ENCODE data around the gene AGK.
"Not testable (repeated sequence)": the region's sequence is repeated elsewhere in the genome, so short reads cannot be mapped to it uniquely, and the experiment has no call there.

AGK gene

DNA sequence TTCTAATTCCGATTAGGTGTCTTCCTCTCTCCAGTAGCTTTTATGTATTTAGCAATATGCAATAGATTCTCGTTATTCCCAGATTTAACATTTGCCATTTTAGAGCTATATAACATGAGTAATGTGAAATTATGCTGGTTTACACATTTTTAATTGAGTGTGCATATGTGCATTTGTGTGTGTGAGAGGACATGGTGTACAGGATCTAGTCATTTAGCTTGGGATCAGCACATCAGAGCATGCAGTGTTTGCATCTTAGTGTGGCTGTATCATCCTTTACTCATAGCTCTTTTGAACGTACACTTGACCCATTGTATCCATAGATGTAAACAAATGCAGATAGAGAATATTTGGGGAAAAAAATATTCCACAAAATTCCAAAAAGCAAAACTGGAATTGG, 84.8 kb downstream of the AGK start:
- DNase-seq (ENCODE audit: extremely low spot score, insufficient read length, low read depth) (no peak), FAIRE-seq (no peak)

DNA sequence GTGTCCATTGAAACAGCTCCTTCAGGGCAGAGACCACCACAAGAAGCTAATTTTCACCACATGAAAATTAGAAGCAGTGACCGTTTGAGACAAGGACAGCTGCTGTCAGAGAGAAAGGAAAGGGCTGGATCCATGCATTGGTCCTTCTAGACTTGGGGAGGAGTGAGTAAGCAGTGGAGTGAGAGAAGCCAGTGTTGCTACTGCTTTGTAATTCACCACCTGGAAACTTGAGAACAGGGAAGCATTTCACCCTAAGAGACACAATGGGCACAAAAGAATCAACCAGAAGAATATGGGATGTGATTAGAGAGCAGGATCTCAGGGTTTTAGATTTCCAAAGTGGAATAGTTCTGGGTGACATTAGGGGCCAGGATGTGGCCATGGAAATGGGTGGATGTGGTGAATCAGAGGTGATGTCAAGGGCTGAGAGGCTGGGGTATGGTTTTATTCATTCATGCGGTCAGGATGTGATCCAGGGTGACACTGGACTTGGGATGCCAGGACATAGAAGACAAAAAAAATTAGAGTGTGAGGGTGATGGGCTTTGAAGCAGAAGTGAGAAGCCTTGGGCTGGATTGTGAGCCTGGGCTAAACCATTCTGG, 89.1 kb downstream of the AGK start:
- DNase-seq (ENCODE audit: extremely low spot score, insufficient read length, low read depth) = no peak
- FAIRE-seq = no peak

DNA sequence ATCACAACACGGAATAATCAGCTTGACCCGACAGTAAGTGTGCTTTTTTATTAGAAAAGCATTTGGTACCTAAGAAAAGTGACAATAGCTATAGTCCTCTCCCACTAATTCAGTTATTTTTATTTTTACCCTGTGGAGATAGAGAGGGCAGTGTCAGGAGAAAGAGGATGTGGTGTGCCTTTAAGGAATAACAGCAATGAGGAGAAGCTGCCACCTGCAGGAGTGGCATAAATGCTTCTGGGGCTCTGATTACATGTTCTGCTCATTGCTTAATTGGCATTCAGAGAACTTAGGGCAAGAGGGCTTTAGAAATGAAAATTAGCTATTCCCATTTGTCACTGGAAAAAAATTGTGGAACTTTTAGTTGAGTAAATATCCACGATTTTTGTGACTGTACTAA, 90.7 kb downstream of the AGK start:
- no peak for DNase-seq (ENCODE audit: extremely low spot score, insufficient read length, low read depth)
- FAIRE-seq = no peak

DNA sequence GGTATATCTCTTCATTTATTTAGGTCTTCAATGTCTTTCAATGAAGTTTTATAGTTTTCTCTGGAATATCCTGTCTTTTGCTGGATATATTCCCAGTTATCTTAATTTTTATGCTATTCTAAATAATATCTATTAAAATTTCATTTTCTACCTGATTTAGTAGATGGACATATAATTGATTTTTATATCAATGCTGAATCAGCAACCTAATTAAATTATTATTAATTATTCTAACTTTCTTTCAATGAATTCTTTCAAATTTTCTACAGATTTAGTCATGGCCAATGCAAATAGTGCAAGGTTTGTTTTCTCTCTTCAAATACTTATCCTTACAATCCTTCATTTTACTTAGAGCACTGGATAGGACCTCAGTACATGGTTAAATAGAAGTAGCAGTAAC, 94.0 kb downstream of the AGK start:
- no peak for FAIRE-seq

DNA sequence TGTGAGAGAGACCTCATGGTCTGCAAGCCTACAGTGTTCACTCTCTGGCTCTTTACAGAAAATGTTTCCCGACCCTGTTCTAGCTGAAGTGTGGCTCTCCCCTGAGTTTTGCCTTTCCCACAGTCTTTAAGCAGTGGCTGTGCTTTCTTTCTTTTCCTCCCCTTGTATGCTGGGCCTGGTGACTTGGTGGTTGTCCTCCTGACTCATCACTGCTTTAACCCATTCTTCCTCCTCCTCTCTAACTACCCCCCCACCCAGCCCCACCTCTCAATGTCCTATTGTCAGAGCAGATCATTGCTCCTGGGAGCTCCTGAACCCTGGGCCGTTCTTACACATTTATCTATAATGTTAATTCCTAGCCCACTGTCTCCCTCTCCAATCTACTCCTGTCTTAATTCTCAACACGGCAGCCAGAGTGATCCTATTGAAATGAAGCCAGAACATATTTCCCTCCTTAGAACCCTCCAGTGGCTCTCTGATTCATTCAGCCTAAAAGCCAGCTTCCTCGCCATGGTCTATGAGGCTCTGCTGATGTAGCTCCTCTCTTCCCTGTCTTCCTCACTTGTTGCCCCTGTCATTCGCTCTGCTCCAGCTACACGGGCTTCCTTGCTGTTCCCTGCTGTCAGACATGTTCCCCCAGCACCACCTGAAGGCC, 95.7 kb downstream of the AGK start:
- DNase-seq (ENCODE audit: extremely low spot score, insufficient read length, low read depth) (no peak), FAIRE-seq (no peak)

More for the DNA sequence above, 94.0 kb downstream of the AGK start:
- no peak for DNase-seq (ENCODE audit: extremely low spot score, insufficient read length, low read depth)

DNA sequence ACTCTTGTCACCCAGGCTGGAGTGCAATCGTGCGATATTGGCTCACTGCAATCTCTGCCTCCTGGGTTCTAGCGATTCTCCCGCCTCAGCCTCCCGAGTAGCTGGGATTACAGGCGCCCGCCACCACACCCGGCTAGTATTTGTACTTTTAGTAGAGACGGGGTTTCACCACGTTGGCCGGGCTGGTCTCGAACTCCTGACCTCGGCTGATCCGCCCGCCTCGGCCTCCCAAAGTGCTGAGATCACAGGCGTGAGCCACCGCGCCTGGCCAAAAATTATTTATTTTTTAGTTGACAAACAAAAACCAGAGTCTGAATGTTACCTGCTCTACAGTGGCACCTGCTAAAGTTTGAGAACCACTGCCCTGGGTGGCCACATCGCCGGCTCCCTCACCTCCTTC, 96.5 kb downstream of the AGK start:
- FAIRE-seq = peak; percentile 49
- not testable (repeated sequence) for DNase-seq (ENCODE audit: extremely low spot score, insufficient read length, low read depth)

DNA sequence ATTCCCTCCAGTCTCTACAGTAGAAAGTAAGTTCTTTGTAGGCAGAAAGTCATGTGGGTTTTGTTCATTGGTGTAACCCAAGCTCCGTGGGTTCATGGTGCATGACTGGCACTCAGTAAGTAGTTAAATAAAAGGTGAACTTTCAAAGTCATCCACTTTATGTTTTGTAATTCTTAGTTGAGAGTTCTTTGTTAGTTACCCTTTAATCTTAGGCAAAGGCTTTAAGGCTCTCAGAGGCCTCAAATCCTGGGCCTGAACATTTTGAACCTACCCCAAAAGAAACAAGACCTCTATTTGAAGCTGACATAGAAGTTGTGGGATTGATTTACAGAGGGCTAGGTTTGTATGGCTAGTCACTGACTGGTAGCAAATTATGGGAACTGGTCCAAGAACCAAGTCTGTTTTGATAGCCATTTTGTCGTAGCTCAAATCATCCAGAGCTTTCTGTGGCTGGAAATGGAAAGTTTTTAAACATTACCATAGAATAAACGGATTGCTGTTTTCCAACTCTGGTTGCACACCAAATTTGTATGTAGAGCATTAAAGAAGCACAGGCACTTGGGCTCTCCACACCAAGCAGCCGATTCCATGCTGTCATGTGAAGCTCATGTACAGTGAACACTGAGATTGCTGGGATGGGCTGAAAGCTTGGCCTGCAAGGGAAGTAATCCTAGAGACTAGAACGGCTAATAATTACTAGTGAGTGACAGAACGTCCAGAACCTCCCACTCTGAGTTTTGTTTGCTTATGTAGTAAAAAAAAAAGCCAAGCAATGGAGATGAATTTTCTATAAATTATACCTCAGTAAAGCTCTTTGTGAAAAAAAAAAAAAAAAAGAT, 97.3 kb downstream of the AGK start:
- no peak for DNase-seq (ENCODE audit: extremely low spot score, insufficient read length, low read depth)
- no peak for FAIRE-seq

DNA sequence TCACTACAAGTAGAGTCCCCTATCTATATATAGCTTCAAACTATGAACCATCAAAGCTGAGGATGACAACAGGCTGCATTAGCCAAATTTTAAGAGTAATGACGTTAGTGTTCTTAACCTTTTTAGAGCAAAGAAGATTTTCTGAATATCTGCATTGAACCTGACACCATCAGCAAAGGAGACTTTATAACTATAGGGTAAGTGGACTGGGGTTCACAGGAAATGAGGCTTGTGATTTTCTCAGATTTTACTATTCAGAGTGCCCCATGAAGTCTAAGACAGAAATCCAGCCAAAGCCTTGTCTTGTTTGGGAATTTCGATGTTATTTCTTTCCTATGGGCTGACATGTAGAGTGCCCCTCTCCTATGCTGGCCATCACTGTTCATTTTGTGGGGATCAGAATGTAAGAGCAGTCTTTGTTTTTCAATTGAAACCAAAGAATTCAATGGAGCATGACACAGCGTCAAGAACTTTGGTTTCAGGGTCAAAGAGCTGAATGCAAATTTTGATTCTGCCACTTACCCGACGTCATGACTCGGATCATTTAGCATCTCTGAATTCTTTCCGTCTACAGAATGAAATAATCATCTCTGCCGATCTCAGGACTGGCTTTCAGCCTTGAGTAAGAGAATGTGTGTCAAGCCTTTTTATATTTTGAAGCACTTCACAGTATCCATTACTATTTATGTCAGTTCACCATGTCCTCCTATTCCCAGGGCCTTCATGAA, 98.1 kb downstream of the AGK start:
- FAIRE-seq = peak; percentile 92

DNA sequence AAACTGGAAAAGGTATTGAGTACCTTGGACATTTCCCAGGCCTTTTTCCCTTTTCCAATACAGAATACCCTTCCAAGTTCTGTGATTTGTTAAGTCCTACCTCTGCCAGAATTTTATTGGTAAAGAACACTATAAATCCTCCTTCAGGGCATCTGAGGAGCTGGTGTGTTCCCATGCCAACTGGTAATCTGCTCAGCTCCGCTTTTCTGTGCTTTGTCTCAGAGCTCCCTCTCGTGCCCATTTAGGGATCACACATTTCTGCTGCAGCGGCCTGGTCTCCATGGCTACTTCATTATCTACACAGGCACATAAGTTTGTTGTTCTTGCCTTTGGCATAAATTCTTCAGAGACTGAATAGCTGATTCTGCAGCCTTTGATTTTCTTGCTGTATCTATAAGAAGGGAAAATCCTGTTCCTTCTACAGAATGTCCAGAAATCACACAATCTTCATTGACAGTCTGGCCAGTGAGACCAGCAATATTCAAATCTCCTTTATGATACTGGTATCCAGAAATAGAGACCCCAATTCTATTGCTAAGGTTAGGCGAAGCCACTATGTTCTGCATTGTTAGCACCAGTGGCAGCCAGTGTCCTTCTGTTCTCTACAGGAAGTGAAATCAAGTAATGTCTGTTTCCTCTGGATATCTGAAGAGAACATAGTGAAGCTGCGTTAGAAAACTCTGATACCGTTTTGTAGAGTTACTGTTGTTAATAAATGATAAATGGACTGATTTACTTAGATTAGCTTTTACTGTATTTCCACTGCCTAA, 98.8 kb downstream of the AGK start:
- FAIRE-seq (no peak), DNase-seq (ENCODE audit: extremely low spot score, insufficient read length, low read depth) (peak; percentile 42)

More for the DNA sequence above, 98.1 kb downstream of the AGK start:
- peak; percentile 14 for DNase-seq (ENCODE audit: extremely low spot score, insufficient read length, low read depth)

DNA sequence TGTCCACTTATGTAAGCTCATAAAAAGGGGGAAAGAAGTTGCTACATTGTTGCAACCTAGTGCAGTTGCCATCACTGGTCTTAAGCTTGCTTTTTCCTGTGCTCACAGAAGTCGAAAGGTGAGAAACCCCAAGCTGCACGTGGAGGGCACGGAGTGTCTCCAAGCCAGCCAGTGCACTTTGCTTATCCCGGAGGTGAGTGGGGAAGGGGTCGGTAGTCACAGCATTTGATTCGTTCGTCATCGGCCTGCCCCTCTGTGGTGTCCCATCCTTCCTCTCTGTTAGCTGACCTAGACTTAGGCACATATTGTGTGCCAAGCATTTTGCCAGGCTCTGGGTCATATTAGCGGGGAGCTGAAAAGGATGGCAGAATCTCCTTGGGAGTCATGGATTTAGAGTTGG, 100.2 kb downstream of the AGK start:
- FAIRE-seq (no peak), DNase-seq (ENCODE audit: extremely low spot score, insufficient read length, low read depth) (no peak)

DNA sequence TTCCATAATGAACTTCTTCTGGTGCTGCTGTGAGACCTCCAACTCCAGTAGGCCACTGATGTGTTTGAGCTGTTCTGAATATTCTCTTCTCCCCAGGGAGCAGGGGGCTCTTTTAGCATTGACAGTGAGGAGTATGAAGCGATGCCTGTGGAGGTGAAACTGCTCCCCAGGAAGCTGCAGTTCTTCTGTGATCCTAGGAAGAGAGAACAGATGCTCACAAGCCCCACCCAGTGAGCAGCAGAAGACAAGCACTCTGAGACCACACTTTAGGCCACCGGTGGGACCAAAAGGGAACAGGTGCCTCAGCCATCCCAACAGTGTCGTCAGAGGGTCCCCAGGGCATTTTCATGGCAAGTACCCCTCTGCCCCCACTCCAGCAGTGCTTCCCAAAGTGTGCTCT, 101.5 kb downstream of the AGK start:
- FAIRE-seq = no peak
- no peak for DNase-seq (ENCODE audit: extremely low spot score, insufficient read length, low read depth)

DNA sequence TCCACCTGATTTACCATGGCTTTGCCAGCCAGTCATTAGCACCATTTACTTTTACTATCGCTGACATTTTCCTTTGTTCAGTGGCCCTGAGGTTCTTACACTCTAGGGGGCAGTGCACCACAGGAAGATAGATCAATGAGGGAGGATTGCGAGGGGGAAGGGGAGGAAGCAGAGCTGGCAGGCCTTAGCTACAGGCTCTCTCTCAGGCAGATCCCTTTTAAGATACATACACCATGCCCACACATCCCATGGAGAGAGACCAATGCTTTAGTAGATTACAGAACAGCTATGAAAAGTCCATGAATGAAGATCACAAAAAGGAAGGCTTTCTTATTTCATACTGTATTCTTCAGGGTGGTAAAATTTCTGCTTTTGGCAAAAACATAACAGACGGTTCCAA, 103.3 kb downstream of the AGK start:
- DNase-seq (ENCODE audit: extremely low spot score, insufficient read length, low read depth) (peak; percentile 33), FAIRE-seq (peak; percentile 94)

DNA sequence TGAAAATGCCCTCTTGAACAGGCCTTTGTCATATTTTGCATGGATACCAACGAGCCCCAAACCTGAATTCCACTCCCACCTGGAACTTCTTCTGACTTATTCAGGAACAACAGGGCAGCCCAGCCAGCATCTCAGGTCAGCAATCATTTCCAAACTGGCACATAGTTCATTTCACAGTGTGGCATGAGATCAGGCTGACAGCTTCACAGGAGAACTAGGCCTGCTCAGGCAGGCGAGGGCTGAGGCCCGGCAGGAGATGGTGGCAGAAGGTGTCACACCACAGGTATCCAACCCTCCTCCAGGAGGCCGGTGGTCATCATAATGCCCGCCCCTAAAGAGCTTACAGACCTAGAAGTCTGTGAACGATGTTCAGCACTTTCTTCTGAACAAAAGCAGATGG, 108.3 kb downstream of the AGK start:
- FAIRE-seq (no peak), DNase-seq (ENCODE audit: extremely low spot score, insufficient read length, low read depth) (no peak)

DNA sequence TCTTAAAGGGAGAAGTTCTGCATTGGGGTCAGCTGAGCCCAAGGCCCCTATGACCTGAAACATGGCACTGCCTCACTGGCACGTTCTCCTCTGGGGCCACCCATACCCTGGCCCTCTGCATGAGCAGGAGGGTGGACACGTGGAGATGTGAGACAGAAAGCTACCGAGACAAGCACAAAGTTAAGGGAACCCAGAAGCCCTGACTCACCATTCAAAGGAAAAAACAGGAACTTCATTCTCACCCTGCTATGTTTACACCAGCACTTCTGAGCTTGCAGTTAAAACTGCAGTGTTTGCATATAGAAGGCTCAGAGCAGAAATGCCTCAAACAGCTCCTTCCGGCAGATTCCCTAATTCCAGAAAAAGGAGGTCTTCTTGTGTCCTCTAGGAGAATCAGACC, 109.0 kb downstream of the AGK start:
- FAIRE-seq (no peak), DNase-seq (ENCODE audit: extremely low spot score, insufficient read length, low read depth) (no peak)

DNA sequence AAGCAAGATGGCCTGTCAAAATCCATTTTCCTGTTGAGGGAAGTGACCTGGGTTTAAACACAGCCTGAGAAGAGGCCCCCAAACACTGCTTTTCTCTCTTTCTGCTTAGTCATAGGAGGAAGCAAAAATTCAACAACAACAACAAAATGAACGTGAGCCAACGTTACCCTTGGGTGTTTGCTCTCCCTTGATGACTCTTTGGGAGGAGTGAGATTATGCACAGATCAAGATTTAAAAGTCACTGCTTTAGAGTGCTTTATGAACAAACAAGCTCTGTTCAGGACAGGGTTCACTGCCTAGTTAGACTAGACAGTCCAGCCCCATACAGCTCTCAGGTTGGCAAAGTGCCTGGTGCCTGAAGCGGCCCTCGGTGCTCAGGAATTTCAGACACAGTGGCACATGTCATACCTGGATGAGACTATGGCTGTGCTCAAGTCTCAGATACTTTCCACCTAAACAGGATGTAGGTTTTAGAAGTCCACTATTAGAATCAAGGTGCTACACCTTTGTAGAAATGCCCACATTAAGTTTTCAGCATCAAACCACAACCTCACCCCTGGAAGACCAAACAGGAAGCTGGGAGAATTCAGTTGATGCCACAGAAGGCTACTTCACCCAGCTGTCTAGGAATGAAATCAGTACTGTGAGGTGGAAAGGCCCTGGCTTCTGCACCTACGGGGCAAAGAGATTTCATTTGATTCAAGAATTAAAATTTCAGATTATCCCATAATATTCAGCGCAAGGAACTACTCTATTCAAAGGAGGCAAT, 112.1 kb downstream of the AGK start:
- FAIRE-seq = no peak
- DNase-seq (ENCODE audit: extremely low spot score, insufficient read length, low read depth) = no peak

DNA sequence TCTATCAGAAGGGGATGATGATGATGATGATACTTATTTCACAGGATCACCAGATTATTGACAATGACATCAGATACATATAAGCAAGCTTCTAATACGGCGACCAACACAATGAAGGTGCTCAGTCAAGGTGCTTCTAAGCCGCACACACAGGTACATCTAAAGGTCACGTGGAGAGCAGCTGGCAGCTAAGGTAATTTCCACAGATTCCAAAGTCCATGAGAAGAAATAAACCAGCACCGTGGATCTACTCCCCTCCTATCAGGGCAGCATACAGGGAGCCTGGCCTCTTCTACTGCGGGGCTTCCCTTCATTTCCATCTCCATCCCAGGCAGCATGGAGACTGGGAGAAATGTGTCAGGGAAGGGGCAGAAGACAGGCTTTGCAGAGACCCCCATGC, 113.2 kb downstream of the AGK start:
- DNase-seq (ENCODE audit: extremely low spot score, insufficient read length, low read depth) (no peak), FAIRE-seq (no peak)

DNA sequence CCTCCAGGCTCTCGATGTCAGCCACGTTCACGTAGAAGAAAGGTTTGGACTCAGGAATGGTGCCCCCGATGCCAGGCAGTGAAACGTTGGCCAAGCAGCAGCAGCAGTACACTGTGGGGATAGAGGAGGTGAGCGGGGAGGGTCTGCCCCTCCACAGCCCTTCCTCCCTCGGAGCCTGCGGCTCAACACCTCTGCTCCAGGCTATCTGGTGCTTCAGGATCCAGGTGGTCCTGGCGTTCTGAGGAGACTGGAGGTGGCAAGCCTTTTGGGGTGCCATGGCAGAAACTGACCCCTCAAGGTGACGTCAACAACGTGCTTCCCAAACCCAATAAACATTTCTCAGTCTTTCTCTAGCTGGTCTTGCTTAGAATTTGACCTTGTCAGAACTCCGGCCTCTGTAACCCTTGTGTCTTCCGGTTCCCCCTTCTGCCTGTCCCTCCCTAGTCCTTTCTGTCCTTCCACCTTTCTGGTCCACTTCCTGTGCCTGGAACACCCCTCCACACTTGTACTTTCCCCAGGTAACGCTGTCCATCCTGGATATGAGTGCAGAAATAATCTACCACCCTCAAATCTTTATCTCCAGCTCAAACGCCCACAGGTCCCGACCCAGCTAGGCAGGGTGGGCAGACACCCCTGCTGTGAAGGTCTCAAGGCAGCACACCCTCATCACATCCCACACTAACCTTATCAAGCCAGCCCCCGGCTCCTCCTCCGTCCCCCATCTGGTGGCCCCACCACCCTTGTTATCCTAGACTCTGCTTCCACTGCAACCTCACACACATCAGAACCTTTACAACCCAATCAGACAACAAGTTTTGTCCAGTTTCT, 114.2 kb downstream of the AGK start:
- no peak for DNase-seq (ENCODE audit: extremely low spot score, insufficient read length, low read depth)
- FAIRE-seq = no peak

DNA sequence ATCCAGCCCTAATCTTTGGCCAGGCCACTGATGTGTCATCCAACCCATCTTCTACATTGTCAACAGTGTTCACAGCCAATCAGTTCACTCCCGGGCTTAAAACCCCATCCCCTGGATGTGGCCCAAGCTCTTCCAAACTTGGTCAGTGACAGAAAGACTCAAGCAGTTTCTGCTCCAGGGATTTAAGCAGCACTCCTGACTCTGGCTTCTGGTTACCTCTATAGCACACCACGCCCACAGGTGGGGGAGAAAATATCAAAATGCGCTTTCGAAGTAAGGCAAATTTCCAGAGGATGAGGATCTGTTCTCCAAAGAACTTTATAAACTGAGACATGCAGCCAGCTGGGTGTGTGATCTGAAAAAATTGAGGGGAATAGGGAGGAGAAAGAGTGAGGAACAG, 114.9 kb downstream of the AGK start:
- FAIRE-seq = no peak
- DNase-seq (ENCODE audit: extremely low spot score, insufficient read length, low read depth) = no peak

All from GM18507 (cell line).